Suprapubic skin (tissue), 4 donors: ENCODE data around the gene LRP11. TPM values are rescaled to one million over a fixed set of nuclear protein-coding genes. Genes with fewer than 3 reads are reported as not detected.
"Not testable (repeated sequence)": the region's sequence is repeated elsewhere in the genome, so short reads cannot be mapped to it uniquely, and the experiment has no call there.

Experiments used
- DNase-seq, 2 donors: peaks; one replicate each; pipeline ENCODE4 v3.0.0-alpha.2; 2019; ENCODE audit warnings: low spot score in 2 of 2
- H3K27ac ChIP-seq: fragments of 200-600 bp; sonication (generic); one replicate; pipeline ENCODE4 v1.5.1; 2019
- H3K27me3 ChIP-seq: fragments of 200-600 bp; sonication (generic); one replicate; pipeline ENCODE4 v1.5.1; 2019
- H3K36me3 ChIP-seq: fragments of 200-600 bp; sonication (generic); one replicate; pipeline ENCODE4 v1.5.1; 2019
- H3K4me1 ChIP-seq: fragments of 200-600 bp; sonication (generic); one replicate; pipeline ENCODE4 v1.5.1; 2019
- H3K4me3 ChIP-seq: fragments of 200-600 bp; sonication (generic); one replicate; pipeline ENCODE4 v1.5.1; 2019; ENCODE audit warnings: mild to moderate bottlenecking
- H3K9me3 ChIP-seq: fragments of 200-600 bp; sonication (generic); one replicate; pipeline ENCODE4 v1.5.1; 2019
- EP300 ChIP-seq: sonication (generic); formaldehyde crosslinking; IDR thresholded peaks from one replicate; pipeline ENCODE4 v1.6.1; 2017; ENCODE audit warnings: antibody characterized with exemption
- POLR2A ChIP-seq, 2 donors: fragments of 450-650 bp; IDR thresholded peaks; one replicate each; pipeline ENCODE4 v1.6.1; 2017; ENCODE audit warnings: antibody characterized with exemption in 2 of 2, mild to moderate bottlenecking in 2 of 2, moderate library complexity in 2 of 2
- POLR2AphosphoS5 ChIP-seq, 3 donors: sonication (generic); formaldehyde crosslinking; IDR thresholded peaks; one replicate each; pipeline ENCODE4 v1.6.1; 2017; ENCODE audit warnings: antibody characterized with exemption in 3 of 3
- WGBS: methylation state at CpG from one replicate; pipeline ENCODE4 v1.1.5; 2018; 5-methylcytosine and 5-hydroxymethylcytosine counted together
- total RNA-seq, 4 donors: library from RNA; depleted of rRNA; stranded (reverse); fragments of >200 nt; gene quantifications; one replicate each; pipeline ENCODE4 v1.1.0, GENCODE V29; 2016
- TF ChIP-seq, protein P1 (sequence below), 2 donors: fragments of 200-600 bp in 1 of 2; fragments of 450-650 bp in 1 of 2; sonication (generic) in 1 of 2; IDR thresholded peaks; one replicate each; pipeline ENCODE4 v1.5.1; 2016 to 2019; ENCODE audit warnings: antibody characterized with exemption in 2 of 2, mild to moderate bottlenecking in 1 of 2, moderate library complexity in 1 of 2

The LRP11 gene, protein sequence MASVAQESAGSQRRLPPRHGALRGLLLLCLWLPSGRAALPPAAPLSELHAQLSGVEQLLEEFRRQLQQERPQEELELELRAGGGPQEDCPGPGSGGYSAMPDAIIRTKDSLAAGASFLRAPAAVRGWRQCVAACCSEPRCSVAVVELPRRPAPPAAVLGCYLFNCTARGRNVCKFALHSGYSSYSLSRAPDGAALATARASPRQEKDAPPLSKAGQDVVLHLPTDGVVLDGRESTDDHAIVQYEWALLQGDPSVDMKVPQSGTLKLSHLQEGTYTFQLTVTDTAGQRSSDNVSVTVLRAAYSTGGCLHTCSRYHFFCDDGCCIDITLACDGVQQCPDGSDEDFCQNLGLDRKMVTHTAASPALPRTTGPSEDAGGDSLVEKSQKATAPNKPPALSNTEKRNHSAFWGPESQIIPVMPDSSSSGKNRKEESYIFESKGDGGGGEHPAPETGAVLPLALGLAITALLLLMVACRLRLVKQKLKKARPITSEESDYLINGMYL
- 10 to 100 TPM; 43.6 to 77.2 (median 68.4) TPM for total RNA-seq

DNA sequence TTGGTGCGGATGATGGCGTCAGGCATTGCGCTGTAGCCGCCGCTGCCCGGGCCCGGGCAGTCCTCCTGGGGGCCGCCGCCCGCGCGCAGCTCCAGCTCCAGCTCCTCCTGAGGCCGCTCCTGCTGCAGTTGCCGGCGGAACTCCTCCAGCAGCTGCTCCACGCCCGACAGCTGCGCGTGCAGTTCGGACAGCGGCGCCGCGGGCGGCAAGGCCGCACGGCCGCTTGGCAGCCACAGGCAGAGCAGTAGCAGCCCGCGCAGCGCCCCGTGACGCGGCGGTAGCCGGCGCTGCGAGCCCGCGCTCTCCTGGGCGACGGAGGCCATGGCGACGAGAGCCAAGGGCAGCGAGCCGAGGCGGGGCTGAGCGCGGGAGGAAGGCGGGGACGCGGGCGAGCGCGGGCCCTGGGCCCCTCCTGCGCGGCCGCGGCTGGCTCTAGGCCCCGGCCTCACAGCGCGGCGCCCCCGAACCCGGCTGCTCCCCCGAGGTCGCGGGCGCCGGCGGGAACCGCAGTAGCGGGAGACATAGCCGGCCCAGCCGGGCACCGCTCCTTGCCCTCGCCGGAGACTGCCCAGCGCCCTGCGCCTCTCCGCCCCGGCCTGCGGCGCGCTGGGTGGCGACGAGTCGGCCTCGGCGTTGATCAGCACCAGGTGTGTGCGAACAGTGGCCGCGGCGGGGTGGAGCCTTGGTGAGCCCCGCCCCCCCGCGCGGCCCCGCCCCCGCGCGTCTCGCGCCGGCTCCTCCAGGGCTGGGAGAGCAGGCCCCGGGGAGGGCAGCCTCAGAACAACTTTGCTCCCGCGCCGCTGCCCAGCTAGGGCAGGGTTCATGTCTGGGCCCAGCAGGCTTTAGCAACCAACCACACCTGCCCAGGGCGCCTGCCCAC is at the start of gene LRP11:
Gene LRP11, minus strand, starts transcription at position 662 of the 880 bp plus-strand sequence. Its CDS starts 339 bp downstream, at position 323.
- peak; percentile 91 to 93 for DNase-seq
- Histone ChIP-seq H3K9me3 (no peaks in the 10 kb centered on the region), H3K27me3 (no peaks in the 10 kb centered on the region), H3K27ac (peak within 1 kb of the TSS; percentile 96), H3K4me1 (peaks cover 46% of the 10 kb centered on the region), H3K36me3 (no peaks in the 10 kb centered on the region), H3K4me3 (peak within 1 kb of the TSS; percentile 75)
- 0% methylated on average over 29 of the region's 110 CpGs for WGBS
- TF ChIP-seq POLR2A (IDR thresholded peaks at IDR 0.05) (peak in 1 of 2 donors; percentile 8), POLR2AphosphoS5 (IDR thresholded peaks at IDR 0.05) (no peak), EP300 (no peak)
- TF ChIP-seq, protein P1, sequence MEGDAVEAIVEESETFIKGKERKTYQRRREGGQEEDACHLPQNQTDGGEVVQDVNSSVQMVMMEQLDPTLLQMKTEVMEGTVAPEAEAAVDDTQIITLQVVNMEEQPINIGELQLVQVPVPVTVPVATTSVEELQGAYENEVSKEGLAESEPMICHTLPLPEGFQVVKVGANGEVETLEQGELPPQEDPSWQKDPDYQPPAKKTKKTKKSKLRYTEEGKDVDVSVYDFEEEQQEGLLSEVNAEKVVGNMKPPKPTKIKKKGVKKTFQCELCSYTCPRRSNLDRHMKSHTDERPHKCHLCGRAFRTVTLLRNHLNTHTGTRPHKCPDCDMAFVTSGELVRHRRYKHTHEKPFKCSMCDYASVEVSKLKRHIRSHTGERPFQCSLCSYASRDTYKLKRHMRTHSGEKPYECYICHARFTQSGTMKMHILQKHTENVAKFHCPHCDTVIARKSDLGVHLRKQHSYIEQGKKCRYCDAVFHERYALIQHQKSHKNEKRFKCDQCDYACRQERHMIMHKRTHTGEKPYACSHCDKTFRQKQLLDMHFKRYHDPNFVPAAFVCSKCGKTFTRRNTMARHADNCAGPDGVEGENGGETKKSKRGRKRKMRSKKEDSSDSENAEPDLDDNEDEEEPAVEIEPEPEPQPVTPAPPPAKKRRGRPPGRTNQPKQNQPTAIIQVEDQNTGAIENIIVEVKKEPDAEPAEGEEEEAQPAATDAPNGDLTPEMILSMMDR (IDR thresholded peaks at IDR 0.05): no peak

DNA sequence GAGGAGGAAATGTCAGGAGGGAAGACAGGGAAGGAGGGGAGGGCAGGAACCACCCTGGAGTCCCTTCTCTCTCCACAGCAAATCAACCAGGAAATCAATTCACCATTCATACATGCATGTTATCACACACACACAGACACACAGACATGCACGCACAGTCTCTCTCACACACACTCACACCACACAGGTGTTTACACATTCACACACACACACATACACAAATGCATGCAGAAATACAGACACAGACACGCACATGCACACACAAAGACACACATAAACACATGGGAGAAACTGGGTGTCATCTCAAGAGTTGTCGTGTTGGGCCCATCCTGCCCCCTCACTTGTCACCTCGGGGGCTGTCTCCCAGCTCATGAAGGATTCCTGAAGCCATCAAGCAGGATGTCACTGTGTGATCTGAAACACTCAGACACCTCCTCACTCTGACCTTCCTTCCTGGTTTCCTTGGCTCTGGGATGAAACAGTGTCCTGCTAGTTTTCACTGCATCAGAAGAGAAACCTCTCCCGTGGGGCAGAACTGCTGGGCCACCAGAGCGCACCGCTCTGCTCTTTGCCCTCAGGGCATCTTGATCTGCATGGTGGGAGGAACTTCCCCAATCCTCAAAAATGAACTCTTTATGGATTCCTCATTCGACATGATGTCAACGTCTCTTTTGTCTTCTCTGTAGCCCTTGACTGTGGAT is 49.5 kb upstream of the LRP11 start:
- no peak for DNase-seq
- Histone ChIP-seq H3K36me3 (no peaks in the 10 kb centered on the region), H3K4me1 (no peaks in the 10 kb centered on the region), H3K27me3 (no peaks in the 10 kb centered on the region), H3K27ac (no peak overlapping the region), H3K9me3 (no peaks in the 10 kb centered on the region), H3K4me3 (no peak overlapping the region)
- TF ChIP-seq POLR2AphosphoS5 (IDR thresholded peaks at IDR 0.05) (no peak), POLR2A (IDR thresholded peaks at IDR 0.05) (no peak), EP300 (no peak)
- TF ChIP-seq, protein P1 (IDR thresholded peaks at IDR 0.05): no peak
- WGBS: 82% methylated on average over 9 of the region's 9 CpGs

DNA sequence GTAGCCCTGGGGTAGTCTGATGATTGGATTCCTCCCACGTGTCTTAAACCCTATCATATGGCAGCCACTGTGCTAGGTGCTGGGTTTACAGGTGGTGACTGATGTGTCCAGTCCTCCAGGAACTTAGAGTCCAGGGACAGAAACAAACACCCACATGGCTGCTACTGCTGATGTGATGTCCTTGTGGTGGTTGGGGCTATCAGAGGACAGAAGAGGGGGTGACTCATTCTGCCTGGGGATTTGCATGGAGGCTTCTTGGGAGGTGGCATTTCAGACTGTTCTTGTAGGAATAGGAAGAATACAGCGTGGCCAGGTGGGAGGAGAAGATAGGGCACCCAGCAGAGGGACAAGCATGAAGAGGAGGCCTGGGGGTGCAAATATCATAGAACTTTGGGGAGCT is 48.9 kb upstream of the LRP11 start:
- peak in 1 of 2 donors; percentile 25 for DNase-seq
- Histone ChIP-seq H3K36me3 (no peaks in the 10 kb centered on the region), H3K27ac (no peak overlapping the region), H3K27me3 (no peaks in the 10 kb centered on the region), H3K4me1 (no peaks in the 10 kb centered on the region), H3K9me3 (no peaks in the 10 kb centered on the region), H3K4me3 (no peak overlapping the region)
- WGBS: 79% methylated on average over 2 of the region's 2 CpGs
- TF ChIP-seq, protein P1 (IDR thresholded peaks at IDR 0.05): no peak

DNA sequence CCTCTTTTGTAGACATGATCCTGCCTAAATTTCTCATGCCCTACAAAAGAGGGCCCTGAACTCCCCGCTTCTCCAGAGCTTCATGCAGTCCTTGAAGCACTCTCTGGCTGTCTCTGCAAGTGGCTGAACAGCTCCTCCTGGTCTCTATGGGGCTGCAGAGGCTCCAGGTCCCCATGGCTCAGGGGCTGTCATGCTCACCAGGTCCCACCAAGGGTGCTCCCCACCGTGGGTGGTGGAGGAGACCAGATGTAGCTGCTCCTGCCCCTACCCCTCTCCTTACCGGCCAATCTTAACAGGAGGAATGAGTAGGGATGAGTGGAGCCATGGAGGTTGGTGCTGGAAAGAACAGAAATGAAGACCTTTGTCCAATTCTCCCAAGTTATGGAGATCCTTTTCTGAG is 48.5 kb upstream of the LRP11 start:
- H3K27ac ChIP-seq, H3K4me3 ChIP-seq, H3K27me3 ChIP-seq, DNase-seq, H3K9me3 ChIP-seq, H3K4me1 ChIP-seq, H3K36me3 ChIP-seq: not testable (repeated sequence)
- 70% methylated on average over 2 of the region's 3 CpGs for WGBS

DNA sequence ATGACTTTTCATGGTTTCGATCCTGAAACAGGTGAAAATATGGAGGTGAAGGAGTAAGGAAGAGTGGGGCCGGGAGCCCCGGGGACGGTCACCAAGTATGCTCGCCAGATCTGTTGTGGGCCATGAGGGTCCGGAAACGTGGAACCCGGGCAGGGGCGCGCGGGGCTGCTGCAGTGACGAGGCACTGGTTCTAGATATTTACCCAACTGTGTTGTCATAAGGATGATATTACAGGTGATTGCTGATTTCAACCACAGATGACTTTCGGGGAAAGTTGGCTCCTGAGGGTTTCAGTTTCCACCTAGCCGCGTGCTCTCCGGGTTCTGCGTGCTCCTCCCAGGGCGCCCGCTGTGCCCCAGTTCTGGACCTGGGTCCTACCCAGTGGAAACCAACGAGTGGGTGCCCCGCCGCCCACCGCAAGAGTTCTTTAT is 46.6 kb upstream of the LRP11 start:
- Histone ChIP-seq H3K9me3 (no peaks in the 10 kb centered on the region), H3K36me3 (no peaks in the 10 kb centered on the region), H3K27me3 (no peaks in the 10 kb centered on the region), H3K27ac (no peak overlapping the region), H3K4me1 (no peaks in the 10 kb centered on the region), H3K4me3 (no peak overlapping the region)
- DNase-seq: peak in 1 of 2 donors; percentile 50
- TF ChIP-seq EP300 (no peak), POLR2AphosphoS5 (IDR thresholded peaks at IDR 0.05) (no peak), POLR2A (IDR thresholded peaks at IDR 0.05) (no peak)
- TF ChIP-seq, protein P1 (IDR thresholded peaks at IDR 0.05): no peak
- 95% methylated on average over 23 of the region's 23 CpGs for WGBS
